DOHH2 (cell line): ENCODE data around the gene POR.

Experiments
- EZH2phosphoT487 ChIP-seq: fragments of 200-600 bp; sonication (generic); IDR thresholded peaks from 2 replicates; pipeline ENCODE4 v1.6.1; 2017; ENCODE audit warnings: borderline replicate concordance, mild to moderate bottlenecking, antibody characterized with exemption, low read length, moderate library complexity, mixed read lengths
- TF ChIP-seq, protein P1 (sequence below): fragments of 200-600 bp; sonication (generic); IDR thresholded peaks from one replicate; pipeline ENCODE4 v1.5.1; 2014; ENCODE audit warnings: antibody characterized with exemption, mild to moderate bottlenecking, low read depth, low read length; ENCODE audit not compliant: poor library complexity, severe bottlenecking

DNA sequence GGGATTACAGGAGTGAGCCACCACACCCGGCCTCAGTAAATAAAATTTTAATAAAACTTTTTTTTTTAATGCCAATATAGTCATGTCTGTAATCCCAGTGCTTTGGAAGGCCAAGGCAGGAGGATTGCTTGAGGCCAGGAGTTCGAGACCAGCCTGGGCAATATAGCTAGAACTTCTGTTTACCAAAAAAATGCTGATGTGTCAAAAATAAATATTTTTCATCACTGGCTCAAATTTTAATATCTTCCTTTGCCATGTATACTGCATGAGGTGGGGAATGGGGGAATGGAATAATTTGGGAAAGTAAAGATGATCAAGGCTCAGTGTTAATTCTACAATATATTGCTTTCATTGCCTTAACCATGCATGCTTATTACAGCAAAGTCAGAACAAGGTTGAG, 46.8 kb upstream of the POR start:
- TF ChIP-seq, protein P1, sequence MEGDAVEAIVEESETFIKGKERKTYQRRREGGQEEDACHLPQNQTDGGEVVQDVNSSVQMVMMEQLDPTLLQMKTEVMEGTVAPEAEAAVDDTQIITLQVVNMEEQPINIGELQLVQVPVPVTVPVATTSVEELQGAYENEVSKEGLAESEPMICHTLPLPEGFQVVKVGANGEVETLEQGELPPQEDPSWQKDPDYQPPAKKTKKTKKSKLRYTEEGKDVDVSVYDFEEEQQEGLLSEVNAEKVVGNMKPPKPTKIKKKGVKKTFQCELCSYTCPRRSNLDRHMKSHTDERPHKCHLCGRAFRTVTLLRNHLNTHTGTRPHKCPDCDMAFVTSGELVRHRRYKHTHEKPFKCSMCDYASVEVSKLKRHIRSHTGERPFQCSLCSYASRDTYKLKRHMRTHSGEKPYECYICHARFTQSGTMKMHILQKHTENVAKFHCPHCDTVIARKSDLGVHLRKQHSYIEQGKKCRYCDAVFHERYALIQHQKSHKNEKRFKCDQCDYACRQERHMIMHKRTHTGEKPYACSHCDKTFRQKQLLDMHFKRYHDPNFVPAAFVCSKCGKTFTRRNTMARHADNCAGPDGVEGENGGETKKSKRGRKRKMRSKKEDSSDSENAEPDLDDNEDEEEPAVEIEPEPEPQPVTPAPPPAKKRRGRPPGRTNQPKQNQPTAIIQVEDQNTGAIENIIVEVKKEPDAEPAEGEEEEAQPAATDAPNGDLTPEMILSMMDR: no peak
- TF ChIP-seq EZH2phosphoT487: no peak
